ENCODE measurements around the gene NR1H3.

GRCh38 chr11:47220401-47220821 is 37.4 kb upstream of the NR1H3 start:
- TF ChIP-seq POLR2A (IDR thresholded peaks at IDR 0.05) (no peak), CTCF (IDR thresholded peaks at IDR 0.05) (no peak)
